ENCODE results near the gene MPV17L2. TPM values are rescaled to one million over a fixed set of nuclear protein-coding genes. Genes with fewer than 3 reads are reported as not detected.

MPV17L2 gene
- total RNA-seq, 1 experiment from 2014 or later: 13.3 TPM

GRCh38 chr19:18164072-18164471 lies 28.9 kb upstream of the MPV17L2 start:
- BruUV-seq (replicated peaks): no TSS peak
- Histone ChIP-seq H3K27ac (ENCODE audit: low read length) (no peak overlapping the region), H3K27me3 (ENCODE audit: control insufficient read depth, insufficient read depth, low read length) (no peaks in the 10 kb centered on the region), H3K4me3 (ENCODE audit: low read depth in 2 of 2, low read length in 2 of 2) (no peak overlapping the region), H3K9me3 (ENCODE audit: control insufficient read depth, insufficient read depth, low read depth, low read length) (no peaks in the 10 kb centered on the region), H3K4me1 (ENCODE audit: control insufficient read depth, insufficient read depth, low read length) (no peaks in the 10 kb centered on the region), H3K36me3 (ENCODE audit: control insufficient read depth, insufficient read depth, low read length) (no peaks in the 10 kb centered on the region; the same call in 1 of the 2 replicates)
- DNase-seq (ENCODE audit: low read depth, low spot score) (no peak), ATAC-seq (no peak)
- no peak for TF ChIP-seq CTCF (IDR thresholded peaks at IDR 0.05)
- TF ChIP-seq TCF7L2 (IDR thresholded peaks at IDR 0.05; ENCODE audit: low read depth, low read length): no peak
- TF ChIP-seq, protein P1, sequence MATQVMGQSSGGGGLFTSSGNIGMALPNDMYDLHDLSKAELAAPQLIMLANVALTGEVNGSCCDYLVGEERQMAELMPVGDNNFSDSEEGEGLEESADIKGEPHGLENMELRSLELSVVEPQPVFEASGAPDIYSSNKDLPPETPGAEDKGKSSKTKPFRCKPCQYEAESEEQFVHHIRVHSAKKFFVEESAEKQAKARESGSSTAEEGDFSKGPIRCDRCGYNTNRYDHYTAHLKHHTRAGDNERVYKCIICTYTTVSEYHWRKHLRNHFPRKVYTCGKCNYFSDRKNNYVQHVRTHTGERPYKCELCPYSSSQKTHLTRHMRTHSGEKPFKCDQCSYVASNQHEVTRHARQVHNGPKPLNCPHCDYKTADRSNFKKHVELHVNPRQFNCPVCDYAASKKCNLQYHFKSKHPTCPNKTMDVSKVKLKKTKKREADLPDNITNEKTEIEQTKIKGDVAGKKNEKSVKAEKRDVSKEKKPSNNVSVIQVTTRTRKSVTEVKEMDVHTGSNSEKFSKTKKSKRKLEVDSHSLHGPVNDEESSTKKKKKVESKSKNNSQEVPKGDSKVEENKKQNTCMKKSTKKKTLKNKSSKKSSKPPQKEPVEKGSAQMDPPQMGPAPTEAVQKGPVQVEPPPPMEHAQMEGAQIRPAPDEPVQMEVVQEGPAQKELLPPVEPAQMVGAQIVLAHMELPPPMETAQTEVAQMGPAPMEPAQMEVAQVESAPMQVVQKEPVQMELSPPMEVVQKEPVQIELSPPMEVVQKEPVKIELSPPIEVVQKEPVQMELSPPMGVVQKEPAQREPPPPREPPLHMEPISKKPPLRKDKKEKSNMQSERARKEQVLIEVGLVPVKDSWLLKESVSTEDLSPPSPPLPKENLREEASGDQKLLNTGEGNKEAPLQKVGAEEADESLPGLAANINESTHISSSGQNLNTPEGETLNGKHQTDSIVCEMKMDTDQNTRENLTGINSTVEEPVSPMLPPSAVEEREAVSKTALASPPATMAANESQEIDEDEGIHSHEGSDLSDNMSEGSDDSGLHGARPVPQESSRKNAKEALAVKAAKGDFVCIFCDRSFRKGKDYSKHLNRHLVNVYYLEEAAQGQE (IDR thresholded peaks at IDR 0.05; ENCODE audit: insufficient read depth in 1 of 2, low read depth in 2 of 2, low read length in 1 of 2): no peak
- TF ChIP-seq SIN3A (IDR thresholded peaks at IDR 0.05; ENCODE audit: borderline replicate concordance, insufficient read depth, low read depth, low read length): no peak
- TF ChIP-seq POLR2AphosphoS5 (IDR thresholded peaks at IDR 0.05; ENCODE audit: low read depth, low read length): no peak
- CTCF ChIA-PET: no interaction called here
- intact Hi-C loops (cut with micrococcal nuclease; ENCODE audit: unreplicated experiment): loop anchor here (10.0 kb wide), 1 partner anchor 49 kb away; no protein-coding TSS in a partner anchor
- POLR2A ChIA-PET: interaction anchor here (0.5 kb wide), 1 partner anchor 89 kb away, joined by 3 read pairs; no protein-coding TSS in a partner anchor
- in situ Hi-C loops (cut with HindIII; ENCODE audit: low pct_unique_long_range_greater_than_20kb, low sequenced_read_pairs): no loop called here

GRCh38 chr19:18165794-18166544 lies 27.0 kb upstream of the MPV17L2 start:
- Histone ChIP-seq H3K4me1 (ENCODE audit: control insufficient read depth, insufficient read depth, low read length) (no peaks in the 10 kb centered on the region), H3K27ac (ENCODE audit: low read length) (no peak overlapping the region), H3K4me3 (ENCODE audit: low read depth in 2 of 2, low read length in 2 of 2) (no peak overlapping the region), H3K9me3 (ENCODE audit: control insufficient read depth, insufficient read depth, low read depth, low read length) (no peaks in the 10 kb centered on the region), H3K36me3 (ENCODE audit: control insufficient read depth, insufficient read depth, low read length) (no peaks in the 10 kb centered on the region; the same call in 1 of the 2 replicates), H3K27me3 (ENCODE audit: control insufficient read depth, insufficient read depth, low read length) (no peaks in the 10 kb centered on the region)
- in situ Hi-C loops (cut with HindIII; ENCODE audit: low pct_unique_long_range_greater_than_20kb, low sequenced_read_pairs): no loop called here
- ChIA-PET CTCF (no interaction called here), POLR2A (no interaction called here)
- no peak for ATAC-seq
- intact Hi-C loops (cut with micrococcal nuclease; ENCODE audit: unreplicated experiment): loop anchor here (10.0 kb wide), 1 partner anchor 51 kb away; no protein-coding TSS in a partner anchor
- TF ChIP-seq, protein P1 (IDR thresholded peaks at IDR 0.05; ENCODE audit: insufficient read depth in 1 of 2, low read depth in 2 of 2, low read length in 1 of 2): no peak
- TF ChIP-seq TCF7L2 (IDR thresholded peaks at IDR 0.05; ENCODE audit: low read depth, low read length) (no peak), SIN3A (IDR thresholded peaks at IDR 0.05; ENCODE audit: borderline replicate concordance, insufficient read depth, low read depth, low read length) (no peak), POLR2AphosphoS5 (IDR thresholded peaks at IDR 0.05; ENCODE audit: low read depth, low read length) (no peak), CTCF (IDR thresholded peaks at IDR 0.05) (no peak)
- DNase-seq (ENCODE audit: low read depth, low spot score): no peak
- BruUV-seq (replicated peaks): no TSS peak
